ENCODE results near the gene ASCC3. TPM values are rescaled to one million over a fixed set of nuclear protein-coding genes. Genes with fewer than 3 reads are reported as not detected.

ASCC3 gene
- total RNA-seq, 1 donor from 2014 or later = 75.3 TPM

DNA sequence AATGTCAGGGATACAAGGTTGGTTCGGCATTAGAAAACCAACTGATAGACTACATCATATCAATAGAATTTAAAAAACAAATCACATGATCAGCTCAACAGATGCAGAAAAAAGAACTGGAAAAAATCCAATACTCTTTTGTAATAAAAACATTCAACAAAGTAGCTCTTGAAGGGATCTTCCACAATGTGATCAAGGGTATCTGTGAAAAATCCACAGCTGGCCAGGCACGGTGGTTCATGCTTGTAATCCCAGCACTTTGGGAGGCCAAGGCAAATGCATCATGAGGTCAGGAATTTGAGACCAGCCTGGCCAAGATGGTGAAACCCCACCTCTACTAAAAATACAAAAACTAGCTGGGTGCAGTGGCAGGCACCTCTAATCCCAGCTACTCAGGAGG lies 63.1 kb downstream of the ASCC3 start:
- no peaks in the 10 kb centered on the region for H4K20me1 ChIP-seq (ENCODE audit: low read depth)
- no peak overlapping the region for H3K4me3 Mint-ChIP-seq
- H3K9me3 Mint-ChIP-seq = peaks cover 9% of the 10 kb centered on the region

DNA sequence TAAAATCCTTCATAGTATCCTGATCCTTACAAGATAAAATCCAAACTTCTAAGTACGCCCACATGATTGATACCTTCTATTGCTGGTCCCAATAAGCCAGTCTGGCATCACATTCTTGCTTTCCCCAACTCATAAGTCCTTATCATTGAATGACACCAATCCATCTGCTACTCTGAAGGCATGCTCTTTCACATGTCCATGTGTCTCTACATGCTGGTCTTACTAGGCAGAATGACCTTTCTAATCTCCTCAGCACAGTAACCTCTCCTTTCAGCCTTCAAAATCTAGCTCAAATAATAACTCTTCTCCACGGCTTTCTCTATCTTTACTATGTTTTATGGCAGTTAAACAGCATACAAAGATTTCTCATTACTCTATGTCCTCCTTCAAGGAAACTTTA lies 71.1 kb downstream of the ASCC3 start:
- no peak overlapping the region for H3K4me2 ChIP-seq
- no peaks in the 10 kb centered on the region for H3K9me3 Mint-ChIP-seq
- H3K27me3 Mint-ChIP-seq (ENCODE audit: insufficient read depth, low read depth) = no peaks in the 10 kb centered on the region
- no peaks in the 10 kb centered on the region for H3K4me1 Mint-ChIP-seq
- no peaks in the 10 kb centered on the region for H3K36me3 Mint-ChIP-seq
- DNase-seq (ENCODE audit: low spot score) = no peak
- H3K4me3 Mint-ChIP-seq = no peak overlapping the region
- no peak overlapping the region for H3K27ac ChIP-seq
- no peaks in the 10 kb centered on the region for H3K9me3 ChIP-seq (ENCODE audit: low read depth)
- no peak overlapping the region for H3K4me3 ChIP-seq
- TF ChIP-seq EZH2 (IDR thresholded peaks at IDR 0.05) (no peak), EZH2phosphoT487 (IDR thresholded peaks at IDR 0.05) (no peak)
- TF ChIP-seq, protein P1, sequence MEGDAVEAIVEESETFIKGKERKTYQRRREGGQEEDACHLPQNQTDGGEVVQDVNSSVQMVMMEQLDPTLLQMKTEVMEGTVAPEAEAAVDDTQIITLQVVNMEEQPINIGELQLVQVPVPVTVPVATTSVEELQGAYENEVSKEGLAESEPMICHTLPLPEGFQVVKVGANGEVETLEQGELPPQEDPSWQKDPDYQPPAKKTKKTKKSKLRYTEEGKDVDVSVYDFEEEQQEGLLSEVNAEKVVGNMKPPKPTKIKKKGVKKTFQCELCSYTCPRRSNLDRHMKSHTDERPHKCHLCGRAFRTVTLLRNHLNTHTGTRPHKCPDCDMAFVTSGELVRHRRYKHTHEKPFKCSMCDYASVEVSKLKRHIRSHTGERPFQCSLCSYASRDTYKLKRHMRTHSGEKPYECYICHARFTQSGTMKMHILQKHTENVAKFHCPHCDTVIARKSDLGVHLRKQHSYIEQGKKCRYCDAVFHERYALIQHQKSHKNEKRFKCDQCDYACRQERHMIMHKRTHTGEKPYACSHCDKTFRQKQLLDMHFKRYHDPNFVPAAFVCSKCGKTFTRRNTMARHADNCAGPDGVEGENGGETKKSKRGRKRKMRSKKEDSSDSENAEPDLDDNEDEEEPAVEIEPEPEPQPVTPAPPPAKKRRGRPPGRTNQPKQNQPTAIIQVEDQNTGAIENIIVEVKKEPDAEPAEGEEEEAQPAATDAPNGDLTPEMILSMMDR (IDR thresholded peaks at IDR 0.05) = no peak
- no peak overlapping the region for H3K27ac Mint-ChIP-seq
- no peaks in the 10 kb centered on the region for H3K4me1 ChIP-seq
- no peaks in the 10 kb centered on the region for H4K20me1 ChIP-seq (ENCODE audit: low read depth)
- H3F3A ChIP-seq (ENCODE audit: low read depth) = no peaks in the 10 kb centered on the region
- H3K79me2 ChIP-seq (ENCODE audit: low read depth) = peaks cover 68% of the 10 kb centered on the region
- no peaks in the 10 kb centered on the region for H3K27me3 ChIP-seq
- H3K36me3 ChIP-seq = no peaks in the 10 kb centered on the region
- H3K9ac ChIP-seq = no peak overlapping the region
- H2AFZ ChIP-seq (replicated peaks) = no peak overlapping the region

More for the DNA sequence above, 63.1 kb downstream of the ASCC3 start:
- no peak overlapping the region for H3K9ac ChIP-seq
- H3K27me3 ChIP-seq = no peaks in the 10 kb centered on the region
- DNase-seq (ENCODE audit: low spot score) = no peak
- no peak overlapping the region for H3K27ac Mint-ChIP-seq
- H3K9me3 ChIP-seq (ENCODE audit: low read depth) = no peaks in the 10 kb centered on the region
- H3F3A ChIP-seq (ENCODE audit: low read depth) = no peaks in the 10 kb centered on the region
- peaks cover under 1% of the 10 kb centered on the region for H3K27me3 Mint-ChIP-seq (ENCODE audit: insufficient read depth, low read depth)
- no peak for TF ChIP-seq EZH2 (IDR thresholded peaks at IDR 0.05)
- H3K4me2 ChIP-seq = no peak overlapping the region
- H3K27ac ChIP-seq = no peak overlapping the region
- H3K79me2 ChIP-seq (ENCODE audit: low read depth) = peaks cover 77% of the 10 kb centered on the region
- no peaks in the 10 kb centered on the region for H3K4me1 Mint-ChIP-seq
- no peak overlapping the region for H3K4me3 ChIP-seq
- H2AFZ ChIP-seq (replicated peaks) = no peak overlapping the region
- peaks cover 6% of the 10 kb centered on the region for H3K36me3 ChIP-seq
- no peaks in the 10 kb centered on the region for H3K4me1 ChIP-seq
- H3K36me3 Mint-ChIP-seq = peaks cover 5% of the 10 kb centered on the region

DNA sequence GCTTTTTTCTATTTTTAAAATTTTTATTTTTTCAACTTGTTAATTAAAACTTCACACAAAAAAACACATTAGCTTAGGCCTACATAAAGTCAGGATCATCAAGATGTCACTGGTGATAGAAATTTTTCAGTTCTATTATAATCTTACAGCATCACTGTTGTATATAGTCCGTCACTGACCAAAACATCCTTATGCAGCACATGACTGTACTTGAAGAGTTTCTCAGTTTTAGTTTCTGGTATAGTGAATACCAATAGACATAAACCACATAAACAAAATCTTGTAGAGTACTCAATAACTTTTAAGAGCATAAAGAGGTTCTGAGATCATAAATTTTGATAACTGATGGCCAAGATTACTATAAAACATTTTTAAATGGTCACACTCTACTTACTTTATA lies 71.8 kb downstream of the ASCC3 start:
- Histone ChIP-seq H3K4me1 (no peaks in the 10 kb centered on the region), H2AFZ (replicated peaks) (no peak overlapping the region), H3K4me3 (no peak overlapping the region), H3K9me3 (ENCODE audit: low read depth) (no peaks in the 10 kb centered on the region), H3K27ac (no peak overlapping the region), H3F3A (ENCODE audit: low read depth) (no peaks in the 10 kb centered on the region), H3K27me3 (no peaks in the 10 kb centered on the region), H3K36me3 (no peaks in the 10 kb centered on the region), H3K79me2 (ENCODE audit: low read depth) (peaks cover 62% of the 10 kb centered on the region), H3K9ac (no peak overlapping the region), H4K20me1 (ENCODE audit: low read depth) (no peaks in the 10 kb centered on the region), H3K4me2 (no peak overlapping the region)
- H3K36me3 Mint-ChIP-seq = no peaks in the 10 kb centered on the region
- H3K27ac Mint-ChIP-seq = no peak overlapping the region
- DNase-seq (ENCODE audit: low spot score) = no peak
- TF ChIP-seq EZH2phosphoT487 (IDR thresholded peaks at IDR 0.05) (no peak), EZH2 (IDR thresholded peaks at IDR 0.05) (no peak)
- TF ChIP-seq, protein P1 (IDR thresholded peaks at IDR 0.05) = no peak
- H3K27me3 Mint-ChIP-seq (ENCODE audit: insufficient read depth, low read depth) = no peaks in the 10 kb centered on the region
- no peaks in the 10 kb centered on the region for H3K9me3 Mint-ChIP-seq
- no peaks in the 10 kb centered on the region for H3K4me1 Mint-ChIP-seq
- no peak overlapping the region for H3K4me3 Mint-ChIP-seq

DNA sequence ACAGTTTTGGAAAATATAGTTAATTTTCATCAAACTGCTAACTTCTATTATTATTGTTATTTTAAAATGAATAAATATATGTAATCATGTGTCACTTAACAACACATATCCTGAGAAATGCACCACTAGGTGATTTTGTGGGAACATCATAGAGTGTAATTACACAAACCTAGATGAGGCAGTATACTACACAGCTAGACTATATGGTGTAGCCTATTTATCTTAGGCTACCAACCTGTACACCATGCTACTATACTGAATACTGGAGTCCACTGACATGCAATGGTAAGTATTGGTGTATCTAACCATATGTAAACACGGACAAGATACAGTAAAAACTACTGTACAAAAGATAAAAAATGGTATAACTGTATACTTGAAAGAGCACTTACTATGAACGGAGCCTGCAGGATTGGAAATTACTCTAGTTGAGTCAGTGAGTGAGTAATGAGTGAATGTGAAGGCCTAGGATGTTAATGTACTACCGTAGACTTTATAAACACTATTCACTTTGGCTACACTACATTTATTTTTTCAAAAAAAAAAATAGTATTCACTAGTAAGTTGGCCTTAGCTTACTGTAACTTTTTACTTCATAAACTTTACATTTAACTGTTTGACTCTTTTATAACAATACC lies 72.4 kb downstream of the ASCC3 start:
- H3K9me3 Mint-ChIP-seq = no peaks in the 10 kb centered on the region
- H3K79me2 ChIP-seq (ENCODE audit: low read depth) = peaks cover 56% of the 10 kb centered on the region
- no peaks in the 10 kb centered on the region for H3K4me1 ChIP-seq
- TF ChIP-seq, protein P1 (IDR thresholded peaks at IDR 0.05) = no peak
- TF ChIP-seq EZH2 (IDR thresholded peaks at IDR 0.05) (no peak), EZH2phosphoT487 (IDR thresholded peaks at IDR 0.05) (no peak)
- no peaks in the 10 kb centered on the region for H3K36me3 Mint-ChIP-seq
- no peak for DNase-seq (ENCODE audit: low spot score)
- H3K27ac ChIP-seq = no peak overlapping the region
- H3K9ac ChIP-seq = no peak overlapping the region
- no peaks in the 10 kb centered on the region for H3K27me3 ChIP-seq
- no peaks in the 10 kb centered on the region for H4K20me1 ChIP-seq (ENCODE audit: low read depth)
- no peaks in the 10 kb centered on the region for H3F3A ChIP-seq (ENCODE audit: low read depth)
- no peak overlapping the region for H3K4me3 Mint-ChIP-seq
- no peaks in the 10 kb centered on the region for H3K9me3 ChIP-seq (ENCODE audit: low read depth)
- no peak overlapping the region for H3K27ac Mint-ChIP-seq
- peaks cover 3% of the 10 kb centered on the region for H3K36me3 ChIP-seq
- no peaks in the 10 kb centered on the region for H3K4me1 Mint-ChIP-seq
- H3K4me3 ChIP-seq = no peak overlapping the region
- no peaks in the 10 kb centered on the region for H3K27me3 Mint-ChIP-seq (ENCODE audit: insufficient read depth, low read depth)
- no peak overlapping the region for H3K4me2 ChIP-seq
- no peak overlapping the region for H2AFZ ChIP-seq (replicated peaks)

All from neural progenitor cell (in vitro differentiated cells).